ENCODE results near the gene DCHS2.

DCHS2 gene

GRCh38 chr4:154491341-154492271 lies at the start of gene DCHS2:
Gene DCHS2, minus strand, starts transcription at chr4:154491799. Its CDS starts 444 bp downstream, at chr4:154491355.
- DNase-seq = peak; percentile 25

- DNase-seq = no peak
These were observed 42.7 kb upstream of the DCHS2 start for GRCh38 chr4:154534296-154534695.

GRCh38 chr4:154529728-154530519 lies 38.3 kb upstream of the DCHS2 start:
- DNase-seq = no peak

- no peak for DNase-seq
These were observed 37.3 kb upstream of the DCHS2 start for GRCh38 chr4:154528869-154529268.

GRCh38 chr4:154527308-154527707 lies 35.7 kb upstream of the DCHS2 start:
- DNase-seq = no peak

- DNase-seq = no peak
These were observed 34.6 kb upstream of the DCHS2 start for GRCh38 chr4:154526151-154526550.

GRCh38 chr4:154521607-154522006 lies 30.0 kb upstream of the DCHS2 start:
- no peak for DNase-seq

- DNase-seq = no peak
These were observed 27.6 kb upstream of the DCHS2 start for GRCh38 chr4:154519214-154519613.

GRCh38 chr4:154517591-154517990 lies 26.0 kb upstream of the DCHS2 start:
- DNase-seq = no peak

GRCh38 chr4:154516318-154517029 lies 24.9 kb upstream of the DCHS2 start:
- no peak for DNase-seq

- DNase-seq = no peak
These were observed 20.4 kb upstream of the DCHS2 start for GRCh38 chr4:154511981-154512380.

- DNase-seq = no peak
These were observed 19.9 kb upstream of the DCHS2 start for GRCh38 chr4:154511548-154511947.

GRCh38 chr4:154507156-154507555 lies 15.6 kb upstream of the DCHS2 start:
- DNase-seq = no peak

GRCh38 chr4:154506253-154506652 lies 14.7 kb upstream of the DCHS2 start:
- DNase-seq = peak; percentile 23

GRCh38 chr4:154503598-154503997 lies 12.0 kb upstream of the DCHS2 start:
- DNase-seq = no peak

GRCh38 chr4:154502111-154502510 lies 10.5 kb upstream of the DCHS2 start:
- DNase-seq = no peak

GRCh38 chr4:154497889-154498288 lies 6.3 kb upstream of the DCHS2 start:
- peak; percentile 33 for DNase-seq

- no peak for DNase-seq
These were observed 4.3 kb upstream of the DCHS2 start for GRCh38 chr4:154495867-154496266.

- DNase-seq = no peak
These were observed 689 bp upstream of the DCHS2 start for GRCh38 chr4:154492288-154492687.

- peak; percentile 5 for DNase-seq
These were observed 837 bp downstream of the DCHS2 start for GRCh38 chr4:154490583-154491340.

- no peak for DNase-seq
These were observed 1.4 kb downstream of the DCHS2 start for GRCh38 chr4:154490234-154490582.

- no peak for DNase-seq
These were observed 1.9 kb downstream of the DCHS2 start for GRCh38 chr4:154489558-154490233.

All from fibroblast of skin of right biceps (primary cell).